ENCODE measurements around the gene ACSL3. TPM values are rescaled to one million over a fixed set of nuclear protein-coding genes. Genes with fewer than 3 reads are reported as not detected.

The ACSL3 gene
- total RNA-seq, 1 donor from 2014 or later: 106 TPM

GRCh38 chr2:222827417-222827816, 33.4 kb upstream of the ACSL3 start:
- Histone ChIP-seq H3K4me2 (no peak overlapping the region), H3K4me3 (no peak overlapping the region), H3K9me3 (ENCODE audit: low read depth) (no peaks in the 10 kb centered on the region), H4K20me1 (ENCODE audit: low read depth) (no peaks in the 10 kb centered on the region), H3K4me1 (no peaks in the 10 kb centered on the region), H2AFZ (replicated peaks) (no peak overlapping the region), H3K79me2 (ENCODE audit: low read depth) (no peaks in the 10 kb centered on the region), H3K27ac (no peak overlapping the region), H3K27me3 (no peaks in the 10 kb centered on the region), H3K36me3 (no peaks in the 10 kb centered on the region), H3K9ac (no peak overlapping the region), H3F3A (ENCODE audit: low read depth) (no peaks in the 10 kb centered on the region)
- H3K9me3 Mint-ChIP-seq: no peaks in the 10 kb centered on the region
- no peaks in the 10 kb centered on the region for H3K36me3 Mint-ChIP-seq
- DNase-seq (ENCODE audit: low spot score): no peak
- no peaks in the 10 kb centered on the region for H3K27me3 Mint-ChIP-seq (ENCODE audit: insufficient read depth, low read depth)
- TF ChIP-seq CTCF (IDR thresholded peaks at IDR 0.05): no peak
- H3K27ac Mint-ChIP-seq: no peak overlapping the region
- no peaks in the 10 kb centered on the region for H3K4me1 Mint-ChIP-seq
- H3K4me3 Mint-ChIP-seq: no peak overlapping the region

GRCh38 chr2:222828572-222828971, 32.3 kb upstream of the ACSL3 start:
- H3K9me3 ChIP-seq (ENCODE audit: low read depth): no peaks in the 10 kb centered on the region
- no peaks in the 10 kb centered on the region for H4K20me1 ChIP-seq (ENCODE audit: low read depth)
- H3K4me3 ChIP-seq: no peak overlapping the region
- H2AFZ ChIP-seq (replicated peaks): no peak overlapping the region
- Mint-ChIP-seq H3K9me3 (no peaks in the 10 kb centered on the region), H3K4me1 (no peaks in the 10 kb centered on the region), H3K36me3 (no peaks in the 10 kb centered on the region), H3K4me3 (no peak overlapping the region), H3K27me3 (ENCODE audit: insufficient read depth, low read depth) (no peaks in the 10 kb centered on the region), H3K27ac (no peak overlapping the region)
- no peaks in the 10 kb centered on the region for H3K79me2 ChIP-seq (ENCODE audit: low read depth)
- TF ChIP-seq EZH2 (IDR thresholded peaks at IDR 0.05) (no peak), EZH2phosphoT487 (IDR thresholded peaks at IDR 0.05) (no peak), CTCF (IDR thresholded peaks at IDR 0.05) (no peak)
- H3K4me1 ChIP-seq: no peaks in the 10 kb centered on the region
- H3K27me3 ChIP-seq: no peaks in the 10 kb centered on the region
- H3K36me3 ChIP-seq: no peaks in the 10 kb centered on the region
- DNase-seq (ENCODE audit: low spot score): no peak
- H3K9ac ChIP-seq: no peak overlapping the region
- H3K4me2 ChIP-seq: no peak overlapping the region
- no peaks in the 10 kb centered on the region for H3F3A ChIP-seq (ENCODE audit: low read depth)
- no peak overlapping the region for H3K27ac ChIP-seq

GRCh38 chr2:222830164-222830563, 30.7 kb upstream of the ACSL3 start:
- Histone ChIP-seq H3K27me3 (no peaks in the 10 kb centered on the region), H3K9me3 (ENCODE audit: low read depth) (no peaks in the 10 kb centered on the region), H3K36me3 (no peaks in the 10 kb centered on the region), H3F3A (ENCODE audit: low read depth) (no peaks in the 10 kb centered on the region), H3K79me2 (ENCODE audit: low read depth) (no peaks in the 10 kb centered on the region), H3K4me2 (no peak overlapping the region), H2AFZ (replicated peaks) (no peak overlapping the region), H3K4me3 (no peak overlapping the region), H3K27ac (no peak overlapping the region), H3K9ac (no peak overlapping the region), H4K20me1 (ENCODE audit: low read depth) (no peaks in the 10 kb centered on the region), H3K4me1 (no peaks in the 10 kb centered on the region)
- no peaks in the 10 kb centered on the region for H3K9me3 Mint-ChIP-seq
- no peak overlapping the region for H3K27ac Mint-ChIP-seq
- H3K4me3 Mint-ChIP-seq: no peak overlapping the region
- no peak for DNase-seq (ENCODE audit: low spot score)
- no peaks in the 10 kb centered on the region for H3K36me3 Mint-ChIP-seq
- no peaks in the 10 kb centered on the region for H3K4me1 Mint-ChIP-seq
- TF ChIP-seq CTCF (IDR thresholded peaks at IDR 0.05) (no peak), EZH2phosphoT487 (IDR thresholded peaks at IDR 0.05) (no peak), EZH2 (IDR thresholded peaks at IDR 0.05) (no peak)
- no peaks in the 10 kb centered on the region for H3K27me3 Mint-ChIP-seq (ENCODE audit: insufficient read depth, low read depth)

- H3K27ac ChIP-seq: no peak overlapping the region
- H2AFZ ChIP-seq (replicated peaks): no peak overlapping the region
- H3K4me1 ChIP-seq: no peaks in the 10 kb centered on the region
- no peak overlapping the region for H3K27ac Mint-ChIP-seq
- no peaks in the 10 kb centered on the region for H3K27me3 ChIP-seq
- H3K9ac ChIP-seq: no peak overlapping the region
- H3K36me3 ChIP-seq: no peaks in the 10 kb centered on the region
- no peak overlapping the region for H3K4me3 ChIP-seq
- no peaks in the 10 kb centered on the region for H3K4me1 Mint-ChIP-seq
- no peaks in the 10 kb centered on the region for H3K9me3 ChIP-seq (ENCODE audit: low read depth)
- TF ChIP-seq CTCF (IDR thresholded peaks at IDR 0.05) (no peak), EZH2 (IDR thresholded peaks at IDR 0.05) (no peak), EZH2phosphoT487 (IDR thresholded peaks at IDR 0.05) (no peak)
- no peak overlapping the region for H3K4me3 Mint-ChIP-seq
- DNase-seq (ENCODE audit: low spot score): no peak
- H4K20me1 ChIP-seq (ENCODE audit: low read depth): no peaks in the 10 kb centered on the region
- H3K4me2 ChIP-seq: no peak overlapping the region
- H3K79me2 ChIP-seq (ENCODE audit: low read depth): no peaks in the 10 kb centered on the region
- H3K36me3 Mint-ChIP-seq: no peaks in the 10 kb centered on the region
- no peaks in the 10 kb centered on the region for H3K9me3 Mint-ChIP-seq
- no peaks in the 10 kb centered on the region for H3K27me3 Mint-ChIP-seq (ENCODE audit: insufficient read depth, low read depth)
- no peaks in the 10 kb centered on the region for H3F3A ChIP-seq (ENCODE audit: low read depth)
Measured at GRCh38 chr2:222833410-222833809, 27.4 kb upstream of the ACSL3 start.
